Measurements from ENCODE around the gene ZNF35. TPM values are rescaled to one million over a fixed set of nuclear protein-coding genes. Genes with fewer than 3 reads are reported as not detected.

ZNF35 gene
- total RNA-seq, 2 experiments from 2014 or later, result 1.8 to 2.2 TPM

Other genes starting within 250 kb of the ZNF35 start
- 10 to 100 TPM; 22.4 to 24.9 TPM for gene ZNF445, start 171.1 kb upstream of the ZNF35 start, total RNA-seq
- gene ZKSCAN7, start 93.5 kb upstream of the ZNF35 start, total RNA-seq, result under 1 TPM; 0.50 to 0.56 TPM
- gene ZNF660, start 63.8 kb upstream of the ZNF35 start, total RNA-seq, result under 1 TPM in 1 of 2 experiments, not detected in 1; 0.15 TPM
- 10 to 100 TPM; 13.2 to 14.8 TPM for gene ZNF197, start 23.7 kb upstream of the ZNF35 start, total RNA-seq
- gene ZNF502, start 63.9 kb downstream of the ZNF35 start, total RNA-seq, result 1 to 10 TPM; 1.4 to 1.7 TPM
- 1 to 10 TPM; 1.5 to 3.6 TPM for gene ZNF501, start 80.9 kb downstream of the ZNF35 start, total RNA-seq
- 10 to 100 TPM; 35.0 to 56.6 TPM for gene KIAA1143, start 112.9 kb downstream of the ZNF35 start, total RNA-seq
- 10 to 100 TPM; 58.8 to 73.5 TPM for gene KIF15, start 113.1 kb downstream of the ZNF35 start, total RNA-seq
- gene TMEM42, start 213.2 kb downstream of the ZNF35 start, total RNA-seq, result 10 to 100 TPM; 10.7 to 13.0 TPM
- gene TGM4, start 225.9 kb downstream of the ZNF35 start, total RNA-seq, result not detected